GM19455 (cell line): ENCODE results near the gene MAPK11.
"Not testable (repeated sequence)": the region's sequence is repeated elsewhere in the genome, so short reads cannot be mapped to it uniquely, and the experiment has no call there.

ENCODE experiments used
- ATAC-seq: cut with Tn5 transposase; IDR thresholded peaks from one replicate; pipeline ENCODE4 v1.9.1; 2021; ENCODE audit not compliant: unreplicated experiment

MAPK11 gene

DNA sequence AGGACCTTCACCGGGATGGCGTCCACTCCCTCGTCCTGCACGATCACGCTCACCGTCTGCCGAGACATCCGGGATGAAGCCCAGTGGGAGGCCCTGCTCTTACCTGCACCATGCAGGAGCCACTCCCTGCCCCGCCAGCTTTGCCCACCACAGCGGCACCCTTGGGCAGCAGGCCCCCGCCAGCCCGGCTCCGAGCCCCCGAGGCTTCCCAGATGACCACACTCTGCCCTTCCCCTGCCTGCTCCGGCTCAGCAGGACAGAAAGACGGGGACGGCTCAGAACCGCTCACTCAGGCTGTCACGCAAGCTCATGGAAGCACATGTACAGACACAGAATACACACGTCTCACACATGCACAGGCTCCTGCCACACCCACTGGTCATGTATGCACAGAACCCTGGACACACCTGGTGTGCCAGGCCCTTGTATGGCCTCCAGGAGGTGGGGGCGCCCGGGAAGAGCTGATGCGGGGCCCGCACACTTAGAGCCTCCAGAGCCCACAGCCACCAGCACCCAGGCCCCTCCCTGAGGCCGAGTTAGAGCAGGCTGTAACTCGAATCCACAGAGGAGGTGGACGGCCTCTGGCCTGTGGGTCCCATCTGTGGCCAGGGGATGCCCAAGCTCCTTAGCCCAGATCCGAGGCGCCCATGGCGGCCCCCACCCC lies 8.9 kb upstream of the MAPK11 start:
- no peak for ATAC-seq

- ATAC-seq: no peak
Measured at GRCh38 chr22:50278461-50278860, 8.3 kb upstream of the MAPK11 start.

DNA sequence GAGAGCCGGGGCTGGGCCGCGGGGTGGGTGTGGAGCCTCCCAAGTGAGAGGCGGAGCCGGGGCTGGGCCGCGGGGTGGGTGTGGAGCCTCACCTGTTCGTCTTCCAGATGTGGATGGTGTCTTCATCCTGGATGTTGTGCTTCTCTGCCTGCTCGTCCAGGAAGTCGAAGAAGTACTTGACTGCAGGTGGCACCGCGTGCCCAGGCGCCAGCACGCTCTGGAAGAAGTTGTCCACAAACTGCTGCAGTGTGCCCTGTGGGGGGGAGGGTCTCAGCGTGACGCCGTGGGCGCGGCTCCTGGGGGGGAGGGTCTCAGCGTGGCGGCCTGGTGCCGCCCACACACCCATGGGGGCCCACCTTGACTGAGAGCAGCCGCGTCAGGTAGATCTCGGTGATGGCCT lies 7.6 kb upstream of the MAPK11 start:
- ATAC-seq: no peak

- peak; percentile 59 for ATAC-seq
Measured at GRCh38 chr22:50276143-50276542, 6.0 kb upstream of the MAPK11 start.

- no peak for ATAC-seq
Measured at GRCh38 chr22:50275181-50276055, 5.2 kb upstream of the MAPK11 start.

DNA sequence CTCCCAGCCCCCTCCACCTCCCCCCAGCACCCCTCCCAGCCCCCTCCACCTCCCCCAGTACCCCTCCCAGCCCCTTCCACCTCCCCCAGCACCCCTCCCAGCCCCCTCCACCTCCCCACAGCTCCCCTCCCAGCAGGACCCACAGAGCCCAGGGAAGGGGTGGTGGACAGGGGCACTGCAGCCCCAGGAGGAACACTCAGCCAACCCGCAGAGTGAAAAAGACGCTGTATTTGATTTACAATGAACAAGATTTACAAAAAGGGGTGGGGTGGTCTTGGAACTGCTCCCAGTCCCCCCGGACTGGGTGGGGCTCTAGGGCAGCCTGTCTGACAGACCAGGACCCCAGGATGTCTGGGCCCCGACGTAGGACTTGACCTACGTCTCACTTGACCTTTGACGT lies 4.6 kb upstream of the MAPK11 start:
- no peak for ATAC-seq

- ATAC-seq: no peak
Measured at GRCh38 chr22:50274311-50274710, 4.1 kb upstream of the MAPK11 start.

DNA sequence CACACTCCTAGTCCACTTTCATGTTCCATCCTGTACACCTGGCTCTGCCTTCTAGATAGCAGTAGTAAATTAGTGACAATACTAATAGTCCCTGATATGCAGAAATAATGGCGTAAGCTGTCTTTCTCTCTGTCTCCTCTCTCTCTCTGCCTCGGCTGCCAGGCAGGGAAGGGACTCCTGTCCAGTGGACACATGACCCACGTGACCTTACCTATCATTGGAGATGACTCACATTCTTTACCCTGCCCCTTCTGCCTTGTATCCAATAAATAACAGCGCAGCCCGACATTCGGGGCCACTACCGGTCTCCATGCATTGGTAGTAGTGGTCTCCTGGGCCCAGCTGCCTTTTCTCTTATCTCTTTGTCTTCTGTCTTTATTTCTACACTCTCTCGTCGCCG lies 3.6 kb upstream of the MAPK11 start:
- ATAC-seq: not testable (repeated sequence)

GRCh38 chr22:50273352-50273751 lies 3.2 kb upstream of the MAPK11 start:
- ATAC-seq: not testable (repeated sequence)

DNA sequence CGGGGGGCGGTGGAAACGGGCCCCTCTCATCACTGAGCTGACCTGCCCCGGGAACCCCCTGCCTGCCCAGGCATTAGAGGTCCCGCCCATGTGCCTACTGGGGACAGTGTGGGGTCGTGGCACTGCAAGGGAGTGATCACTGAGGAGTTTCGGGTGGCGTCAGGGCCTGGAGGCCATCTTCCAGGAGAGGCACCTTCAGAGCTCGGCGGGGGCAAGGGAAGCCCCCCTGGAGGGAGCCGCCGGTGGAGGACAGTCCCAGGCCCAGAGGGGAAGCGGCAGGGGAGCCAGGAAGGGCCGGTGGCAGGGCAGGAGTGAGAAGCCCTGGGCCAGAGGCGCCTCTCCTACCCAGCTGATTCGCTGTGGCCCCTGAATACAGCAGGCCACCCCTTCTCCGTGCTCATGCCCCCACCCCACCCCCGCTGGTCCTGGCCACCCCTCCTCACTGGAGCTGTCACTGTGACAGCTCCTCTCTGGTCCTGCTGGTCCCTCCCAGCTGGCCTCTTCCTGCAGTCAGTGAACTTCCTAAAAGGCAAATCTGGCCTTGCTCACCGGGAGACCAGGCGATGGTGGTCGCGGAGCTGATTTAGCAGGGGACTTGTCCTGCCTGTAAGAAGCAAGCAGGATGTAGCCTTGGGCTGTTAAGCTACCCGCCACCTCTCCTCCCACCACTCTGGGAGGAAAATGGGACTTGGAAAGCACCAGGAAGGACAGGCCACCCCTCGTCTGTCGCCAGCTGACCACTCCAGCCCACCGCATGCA lies 2.0 kb upstream of the MAPK11 start:
- ATAC-seq: no peak

GRCh38 chr22:50271519-50271970 lies 1.4 kb upstream of the MAPK11 start:
- ATAC-seq: no peak

DNA sequence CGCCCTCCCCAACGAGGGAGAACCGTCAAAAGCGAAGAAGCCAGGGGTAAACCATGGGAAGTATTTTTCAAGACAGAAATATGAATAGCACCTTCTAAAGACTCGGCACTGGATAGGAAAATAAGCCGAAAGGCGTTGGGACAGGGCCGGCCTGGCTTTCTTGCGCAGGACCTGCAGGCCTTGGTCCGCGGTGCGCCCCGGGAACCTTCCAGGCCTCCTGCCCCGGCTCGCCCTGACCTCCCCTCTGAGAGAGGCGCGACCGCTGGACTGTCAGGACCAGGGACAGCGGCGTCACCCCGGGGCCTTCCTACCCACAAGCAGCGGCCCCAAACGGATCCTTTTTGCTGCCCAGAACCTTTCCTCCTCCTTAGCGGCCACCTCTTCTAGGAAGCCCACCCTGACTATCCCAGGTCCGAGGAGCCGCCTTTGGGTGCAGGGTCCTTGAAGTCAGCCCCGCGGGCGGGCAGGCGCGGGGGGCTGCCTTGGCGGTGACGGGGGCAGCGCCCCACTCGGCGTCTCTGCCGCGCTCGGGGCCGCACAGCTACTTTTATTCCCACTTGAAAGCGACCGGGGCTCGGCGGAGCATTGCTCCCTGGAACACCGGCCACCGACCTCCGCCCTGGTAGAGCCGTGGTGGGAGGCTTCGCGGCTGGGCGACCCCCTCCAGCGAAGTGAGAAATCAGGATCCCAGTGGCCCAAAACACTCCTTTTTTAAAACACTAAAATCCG lies 650 bp upstream of the MAPK11 start:
- no peak for ATAC-seq

DNA sequence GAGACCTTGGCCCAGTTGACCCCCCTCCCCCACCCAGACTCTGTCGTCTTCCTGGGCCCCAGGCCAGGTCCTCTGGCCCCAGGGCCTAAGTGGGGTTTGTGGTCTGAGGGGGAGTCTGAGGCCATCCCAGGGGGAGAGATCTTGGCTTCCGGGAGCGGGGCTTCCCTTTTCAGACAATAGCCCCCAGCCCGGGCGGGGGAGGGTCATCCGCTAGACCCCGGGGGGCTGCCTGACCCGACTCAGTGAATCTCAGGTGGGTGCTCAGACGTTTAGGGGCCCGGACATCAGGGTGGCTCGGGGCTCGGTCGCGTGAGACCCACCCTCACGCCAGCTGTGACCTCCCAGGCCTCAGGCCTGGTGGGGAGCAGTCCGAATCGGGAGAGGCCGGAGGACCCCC lies 609 bp downstream of the MAPK11 start:
- ATAC-seq: no peak

DNA sequence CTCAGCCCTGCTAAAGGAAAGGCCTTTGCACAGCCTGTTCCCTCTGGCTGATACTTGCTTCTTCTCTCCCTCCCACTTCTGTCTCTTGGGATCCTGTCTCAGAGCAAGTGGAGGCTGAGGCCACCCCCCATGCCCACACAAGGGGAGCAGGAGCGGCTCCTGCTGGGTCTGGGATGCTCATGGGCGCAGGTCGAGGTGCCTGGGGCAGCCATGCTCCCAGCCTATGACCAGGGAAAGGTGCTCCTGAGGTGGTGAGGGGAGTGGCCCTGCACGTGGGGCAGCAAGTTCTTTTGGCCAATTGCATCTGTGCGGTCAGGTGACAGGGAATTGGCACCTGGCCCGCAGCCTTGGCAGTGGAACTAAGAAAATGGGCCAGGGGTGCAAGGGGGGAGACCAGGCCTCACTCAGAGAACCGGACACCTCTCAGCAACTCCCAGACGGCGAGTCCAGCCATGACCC lies 1.5 kb downstream of the MAPK11 start:
- no peak for ATAC-seq

DNA sequence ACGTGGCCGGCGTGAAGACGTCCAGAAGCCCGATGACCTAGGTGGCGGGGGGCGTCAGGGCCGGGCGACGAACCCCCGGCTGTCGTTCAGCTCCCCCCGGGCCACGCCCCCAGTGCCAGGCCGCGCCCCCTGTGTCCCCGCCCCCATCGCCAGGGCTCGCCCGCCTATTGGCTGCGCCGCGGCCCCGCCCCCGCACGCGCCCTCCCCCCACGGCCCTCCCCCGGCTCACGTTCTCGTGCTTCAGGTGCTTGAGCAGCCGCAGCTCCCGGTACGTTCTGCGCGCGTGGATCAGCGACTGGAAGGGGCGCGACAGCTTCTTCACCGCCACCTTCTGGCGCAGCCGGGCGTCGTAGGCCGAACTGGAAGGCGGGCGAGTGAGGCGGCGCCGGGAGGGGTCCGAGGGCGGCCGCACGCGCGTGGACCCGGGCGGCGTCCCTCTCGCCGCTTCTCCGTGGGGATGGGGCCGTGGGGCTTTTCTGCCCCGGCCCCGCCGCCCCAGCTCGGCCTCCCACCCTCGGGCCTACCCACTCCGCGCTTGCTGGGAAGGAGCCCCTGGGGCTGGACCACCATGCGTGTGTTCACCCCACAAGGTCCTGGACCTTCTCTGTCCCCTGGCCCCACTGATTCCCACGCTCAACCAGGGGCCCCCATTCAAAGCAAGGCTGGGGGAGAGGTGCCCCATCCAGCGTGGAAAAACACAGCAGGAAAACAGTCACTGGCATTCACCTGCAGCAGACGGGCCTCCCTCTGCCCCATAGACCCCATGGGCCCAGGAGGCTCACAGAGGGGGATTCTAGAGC lies 2.4 kb downstream of the MAPK11 start:
- ATAC-seq: no peak

DNA sequence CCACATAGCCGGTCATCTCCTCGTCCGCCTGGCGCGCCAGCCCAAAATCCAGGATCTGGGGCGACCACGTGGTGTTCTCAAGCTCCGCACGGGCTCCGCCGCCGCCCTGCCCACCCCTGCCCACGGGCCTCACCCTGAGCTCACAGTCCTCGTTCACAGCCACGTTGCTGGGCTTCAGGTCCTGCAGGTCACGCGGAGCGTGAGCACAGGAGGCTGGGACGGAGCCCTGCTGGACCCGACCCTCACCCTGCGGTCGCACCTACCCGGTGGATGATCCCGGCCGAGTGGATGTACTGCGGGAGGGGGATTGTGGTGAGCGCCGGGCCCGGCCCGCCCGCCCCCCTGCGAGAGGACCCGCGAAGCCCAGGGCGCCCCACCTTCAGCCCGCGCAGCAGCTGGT lies 3.2 kb downstream of the MAPK11 start:
- ATAC-seq: no peak

DNA sequence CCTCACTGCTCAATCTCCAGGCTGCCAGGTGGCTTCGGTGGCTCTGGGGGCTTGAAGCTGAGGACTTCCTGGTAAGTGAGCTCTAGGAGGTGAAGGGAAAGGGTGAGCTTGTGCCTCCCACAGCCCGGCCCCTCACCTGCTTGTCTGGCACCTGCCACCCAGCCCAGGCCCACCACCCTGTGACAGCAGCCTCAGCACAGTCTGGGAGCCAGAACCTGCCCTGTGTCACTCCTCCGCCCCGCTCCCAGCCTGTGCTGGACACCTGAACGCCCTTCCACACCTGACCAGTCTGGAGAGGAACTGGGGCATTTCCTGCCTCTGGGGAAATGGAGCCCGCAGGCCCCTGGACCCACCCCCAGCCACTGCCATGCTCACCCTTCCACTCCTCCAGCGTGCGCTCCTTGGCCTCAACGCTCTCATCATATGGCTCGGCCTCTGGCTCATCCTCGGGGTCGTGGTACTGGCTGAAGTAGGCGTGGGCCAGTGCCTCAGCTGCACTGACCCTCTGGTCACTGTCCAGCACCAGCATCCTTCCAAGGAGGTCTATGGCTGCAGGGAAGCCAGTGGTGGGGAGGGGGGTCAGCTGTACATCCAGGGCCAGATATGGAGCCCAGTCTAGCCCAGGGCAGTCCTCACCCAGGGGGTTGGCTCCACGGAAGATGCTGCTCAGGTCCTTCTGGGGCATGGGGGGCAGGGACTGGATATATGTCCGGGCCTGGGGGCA lies 5.1 kb downstream of the MAPK11 start:
- ATAC-seq: no peak

DNA sequence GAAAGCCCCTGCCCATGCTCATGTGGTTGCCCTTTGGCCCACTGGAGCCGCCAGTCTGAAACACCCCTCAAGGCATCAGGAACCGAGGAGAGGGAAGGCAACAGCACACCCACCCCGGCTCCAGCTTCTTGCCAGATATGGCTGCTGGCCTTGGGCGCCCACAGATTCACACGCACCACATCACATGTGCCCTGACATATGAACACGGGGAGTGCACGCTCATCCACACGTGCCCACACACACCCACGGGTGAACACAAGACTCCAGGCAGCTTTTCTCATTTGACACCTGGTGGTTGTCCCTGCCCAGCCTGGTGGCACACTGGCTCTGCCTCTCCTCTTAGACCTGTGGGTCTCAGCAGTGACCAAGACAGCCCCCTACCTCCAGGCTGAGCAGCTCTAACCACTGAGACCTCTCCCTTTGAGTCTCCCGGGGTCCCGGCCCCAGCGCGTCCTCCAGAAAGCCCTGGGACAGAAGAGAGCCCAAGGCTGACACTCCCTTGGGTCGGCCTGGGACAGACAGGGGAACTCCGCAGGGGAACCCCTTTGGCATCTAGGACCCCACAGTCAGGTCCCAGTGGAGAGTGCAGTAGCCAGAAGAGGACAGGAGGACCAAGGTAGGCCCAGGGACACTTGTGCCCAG lies 6.0 kb downstream of the MAPK11 start:
- no peak for ATAC-seq
